Embryonic facial prominence (tissue), 1 donor: ENCODE measurements around the gene GKN1.

Experiments
- DNase-seq: peaks from one replicate; pipeline ENCODE4 v3.0.0-alpha.2; 2016; ENCODE audit errors: extremely low spot score

The GKN1 gene

GRCh38 chr2:69007603-69008002, 33.2 kb downstream of the GKN1 start:
- DNase-seq, result no peak

DNA sequence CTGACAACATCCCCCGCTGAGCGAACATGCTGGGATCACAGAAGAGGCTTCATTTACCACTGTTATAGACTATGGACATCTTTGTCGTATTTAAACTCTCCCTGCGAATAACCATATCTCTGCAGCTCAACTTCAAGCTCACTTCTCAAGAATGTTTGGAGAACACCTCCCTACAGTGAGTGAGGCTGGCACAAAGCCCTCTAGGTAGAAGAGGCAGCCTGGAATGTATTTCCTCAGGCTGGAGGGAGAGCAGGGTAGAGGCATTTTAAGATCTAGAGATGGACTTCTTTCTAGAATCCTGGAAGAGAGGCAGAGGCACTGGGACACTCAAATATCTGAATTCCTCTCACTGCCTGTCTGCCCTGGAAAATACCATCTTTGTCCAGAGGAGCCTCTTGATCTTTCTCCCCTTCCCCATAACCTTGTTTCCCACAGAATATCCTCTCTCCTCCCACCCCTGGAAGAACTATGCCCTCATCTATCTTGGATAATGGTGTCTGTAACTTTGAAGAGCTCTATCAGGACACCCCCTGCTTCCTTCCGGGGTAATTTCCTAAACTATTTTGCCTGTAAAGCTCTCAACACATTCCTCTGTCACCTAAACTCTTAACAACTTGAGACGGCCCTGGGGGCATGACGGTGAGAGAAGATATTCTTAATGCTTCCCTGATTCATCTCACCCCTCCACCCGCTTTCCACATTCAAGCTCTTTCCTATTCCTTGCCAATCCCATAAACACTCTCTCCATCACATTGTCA, 36.2 kb downstream of the GKN1 start:
- DNase-seq, result no peak

GRCh38 chr2:69011611-69012157, 37.2 kb downstream of the GKN1 start:
- DNase-seq, result no peak

DNA sequence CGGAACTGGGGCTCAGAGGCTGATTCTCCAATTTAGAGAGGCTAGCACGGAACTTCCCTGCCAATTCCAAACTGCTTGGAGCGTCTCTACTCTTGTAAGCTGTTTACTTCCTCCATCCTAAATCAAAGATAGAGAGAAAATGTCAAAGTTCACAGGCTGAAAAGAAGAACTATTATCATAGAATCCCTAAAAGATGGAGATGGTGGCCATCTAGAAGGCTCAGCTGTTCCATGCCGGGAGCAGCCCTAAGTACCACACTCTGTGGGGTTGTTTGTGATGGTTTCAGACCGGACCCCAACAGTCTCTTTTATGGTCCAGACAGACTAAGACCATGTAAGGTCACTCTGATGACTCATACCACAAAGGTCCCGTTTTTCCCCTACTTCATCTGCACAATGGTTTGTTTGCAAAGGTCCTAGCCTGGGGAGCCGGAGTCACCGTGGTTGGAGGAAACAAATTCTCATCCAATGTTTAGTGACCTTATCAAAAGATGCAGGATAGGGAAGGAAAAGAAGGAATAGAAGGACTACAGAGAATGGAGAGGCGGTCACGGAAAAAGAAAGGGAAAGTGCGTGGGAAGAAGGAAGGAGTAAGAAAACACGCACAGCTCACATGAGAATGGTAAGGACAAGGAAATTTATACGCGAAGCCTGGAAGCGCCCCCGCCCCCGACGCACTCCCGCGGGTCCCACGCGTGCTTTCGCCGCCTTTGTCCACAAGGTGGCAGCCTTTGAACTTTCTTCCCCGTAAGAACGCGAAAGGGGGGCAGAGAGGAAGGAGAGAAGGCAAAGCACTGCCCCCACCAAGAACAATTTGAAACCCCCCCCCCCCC, 38.1 kb downstream of the GKN1 start:
- DNase-seq, result peak; percentile 81

DNA sequence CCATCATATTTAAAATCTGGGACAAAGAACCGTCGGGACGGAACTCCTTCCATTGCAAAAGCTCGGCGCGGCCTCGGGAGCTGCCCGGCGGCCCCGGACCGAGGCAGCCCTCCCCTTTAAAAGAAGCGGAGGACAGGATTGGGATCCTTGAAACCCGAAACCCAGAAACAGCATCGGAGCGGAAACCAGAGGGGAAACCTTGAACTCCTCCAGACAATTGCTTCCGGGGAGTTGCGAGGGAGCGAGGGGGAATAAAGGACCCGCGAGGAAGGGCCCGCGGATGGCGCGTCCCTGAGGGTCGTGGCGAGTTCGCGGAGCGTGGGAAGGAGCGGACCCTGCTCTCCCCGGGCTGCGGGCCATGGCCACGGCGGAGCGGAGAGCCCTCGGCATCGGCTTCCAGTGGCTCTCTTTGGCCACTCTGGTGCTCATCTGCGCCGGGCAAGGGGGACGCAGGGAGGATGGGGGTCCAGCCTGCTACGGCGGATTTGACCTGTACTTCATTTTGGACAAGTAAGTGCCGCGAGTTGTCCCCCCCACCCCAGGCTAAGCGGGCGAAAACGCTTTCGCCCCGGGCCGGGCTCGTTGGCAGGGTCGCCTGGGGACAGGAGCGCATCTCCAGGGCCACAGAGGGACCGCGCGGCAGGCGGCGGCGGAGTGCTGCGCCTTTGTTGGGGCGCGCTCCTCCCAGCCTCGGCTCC, 38.9 kb downstream of the GKN1 start, which contains the start of gene ANTXR1:
Gene ANTXR1, plus strand, starts transcription at position 38 of the 698 bp plus-strand sequence. Its CDS starts 321 bp downstream, at position 359.
- peak; percentile 74 for DNase-seq

- peak; percentile 40 for DNase-seq
Observed at GRCh38 chr2:69013840-69014821, 39.7 kb downstream of the GKN1 start.

DNA sequence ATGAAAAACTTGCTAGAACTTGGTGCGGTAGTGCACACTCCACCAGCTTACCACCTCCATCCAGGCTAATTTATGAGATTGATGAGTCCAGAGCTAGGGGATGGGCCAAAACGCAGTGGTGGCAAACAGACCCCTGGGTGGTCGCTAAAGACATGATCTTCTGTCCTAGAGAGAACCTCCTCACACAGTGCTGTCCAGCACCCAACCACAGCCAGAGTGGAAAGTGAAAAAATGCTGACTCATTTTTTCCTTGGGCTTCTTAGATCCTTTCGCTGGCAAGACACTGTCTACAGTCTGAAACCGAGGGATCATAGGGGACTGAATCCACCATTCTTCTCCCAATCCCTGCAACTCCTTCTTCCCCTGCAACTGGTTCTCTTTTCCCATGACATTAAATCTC, 42.6 kb downstream of the GKN1 start:
- DNase-seq, result no peak

- DNase-seq, result no peak
Observed at GRCh38 chr2:69017835-69018234, 43.4 kb downstream of the GKN1 start.

- DNase-seq, result no peak
Observed at GRCh38 chr2:69018678-69019095, 44.3 kb downstream of the GKN1 start.

DNA sequence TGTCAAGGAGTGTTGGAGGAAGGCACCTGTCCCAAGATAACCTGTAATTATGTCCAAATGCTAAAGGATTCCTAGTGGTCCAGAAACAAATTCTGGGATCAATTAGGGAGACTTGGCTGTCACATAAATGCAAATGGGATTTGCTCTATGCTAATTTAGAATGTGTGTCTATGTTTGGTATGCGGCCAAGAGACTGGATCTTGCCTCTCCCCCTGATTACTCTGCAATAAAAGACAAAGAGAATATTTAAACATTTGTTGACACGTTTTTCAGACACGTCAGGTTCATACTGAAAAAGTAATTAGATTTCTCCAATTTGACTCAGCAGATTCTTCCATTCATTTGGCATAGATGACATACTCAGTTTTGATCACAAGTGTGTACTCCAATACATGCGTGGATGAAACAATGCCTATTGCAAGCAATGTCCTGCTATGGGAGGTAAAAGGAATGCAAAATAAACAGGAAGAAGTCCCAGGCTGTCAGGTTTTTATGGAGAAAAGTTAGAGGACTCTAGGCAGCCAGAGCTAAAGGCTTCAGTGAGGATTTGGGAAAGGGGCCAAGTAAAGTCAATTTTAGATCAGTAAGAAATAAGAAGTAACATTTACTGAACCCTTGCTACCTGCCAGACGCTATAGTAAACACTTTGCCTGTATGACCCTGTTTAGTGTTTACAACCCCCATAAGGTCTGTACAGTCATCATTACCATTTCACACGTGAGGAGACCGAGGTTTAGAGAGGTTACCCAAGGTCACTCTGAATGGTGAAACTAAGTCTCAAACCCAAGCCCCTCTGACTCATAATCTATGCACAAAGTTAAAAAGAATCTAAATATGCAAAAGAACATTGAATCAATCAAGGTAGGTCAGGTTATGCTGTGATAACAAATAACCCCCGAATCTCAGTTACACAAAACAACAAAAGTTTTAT, 46.3 kb downstream of the GKN1 start:
- no peak for DNase-seq

DNA sequence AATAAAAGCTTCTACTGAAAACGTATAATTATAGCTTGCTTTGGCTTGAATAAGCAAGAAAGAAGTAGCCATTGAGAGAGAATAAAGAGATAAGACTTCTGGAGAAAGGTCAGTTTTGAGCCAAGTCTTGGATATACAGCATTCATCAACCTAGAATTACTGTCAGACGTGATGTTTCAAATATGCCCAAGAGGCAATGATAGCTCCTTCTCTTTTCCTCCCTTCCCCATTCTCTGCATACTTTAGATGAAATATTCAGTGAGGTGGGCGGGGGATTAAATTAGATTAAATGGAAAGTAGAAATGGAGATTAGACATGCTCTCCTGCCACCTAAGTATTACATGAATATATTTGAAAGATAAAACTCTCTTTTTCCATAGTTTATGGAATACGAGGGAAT, 47.3 kb downstream of the GKN1 start:
- no peak for DNase-seq

- no peak for DNase-seq
Observed at GRCh38 chr2:69022548-69022947, 48.1 kb downstream of the GKN1 start.

DNA sequence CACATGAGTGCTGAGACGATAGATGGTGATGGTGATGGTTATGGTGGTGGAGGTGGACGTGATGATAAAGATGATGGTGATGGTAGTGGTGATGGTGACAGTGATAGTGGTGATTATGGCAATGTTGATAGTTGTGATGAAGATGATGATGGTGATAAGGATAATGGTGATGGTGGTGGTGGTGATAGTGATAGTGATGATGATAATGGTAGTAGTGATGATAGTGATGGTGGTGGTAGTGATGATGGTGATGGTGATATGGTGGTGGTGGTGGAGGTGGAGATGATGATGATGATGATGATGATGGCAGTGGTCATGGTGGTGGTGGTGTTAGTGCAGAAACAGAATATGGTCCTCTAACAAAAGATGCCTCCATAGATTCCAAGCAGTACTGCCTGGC, 48.8 kb downstream of the GKN1 start:
- DNase-seq, result no peak

GRCh38 chr2:69026026-69026425, 51.6 kb downstream of the GKN1 start:
- DNase-seq, result no peak

- DNase-seq, result no peak
Observed at GRCh38 chr2:69026691-69027459, 52.4 kb downstream of the GKN1 start.
